COLO829 (cell line): ENCODE data around the gene DCTN4.
"Not testable (repeated sequence)": the region's sequence is repeated elsewhere in the genome, so short reads cannot be mapped to it uniquely, and the experiment has no call there.

ENCODE experiments used
- DNase-seq: peaks from one replicate; pipeline ENCODE4 v3.0.0; 2012; ENCODE audit warnings: low spot score

Gene DCTN4

DNA sequence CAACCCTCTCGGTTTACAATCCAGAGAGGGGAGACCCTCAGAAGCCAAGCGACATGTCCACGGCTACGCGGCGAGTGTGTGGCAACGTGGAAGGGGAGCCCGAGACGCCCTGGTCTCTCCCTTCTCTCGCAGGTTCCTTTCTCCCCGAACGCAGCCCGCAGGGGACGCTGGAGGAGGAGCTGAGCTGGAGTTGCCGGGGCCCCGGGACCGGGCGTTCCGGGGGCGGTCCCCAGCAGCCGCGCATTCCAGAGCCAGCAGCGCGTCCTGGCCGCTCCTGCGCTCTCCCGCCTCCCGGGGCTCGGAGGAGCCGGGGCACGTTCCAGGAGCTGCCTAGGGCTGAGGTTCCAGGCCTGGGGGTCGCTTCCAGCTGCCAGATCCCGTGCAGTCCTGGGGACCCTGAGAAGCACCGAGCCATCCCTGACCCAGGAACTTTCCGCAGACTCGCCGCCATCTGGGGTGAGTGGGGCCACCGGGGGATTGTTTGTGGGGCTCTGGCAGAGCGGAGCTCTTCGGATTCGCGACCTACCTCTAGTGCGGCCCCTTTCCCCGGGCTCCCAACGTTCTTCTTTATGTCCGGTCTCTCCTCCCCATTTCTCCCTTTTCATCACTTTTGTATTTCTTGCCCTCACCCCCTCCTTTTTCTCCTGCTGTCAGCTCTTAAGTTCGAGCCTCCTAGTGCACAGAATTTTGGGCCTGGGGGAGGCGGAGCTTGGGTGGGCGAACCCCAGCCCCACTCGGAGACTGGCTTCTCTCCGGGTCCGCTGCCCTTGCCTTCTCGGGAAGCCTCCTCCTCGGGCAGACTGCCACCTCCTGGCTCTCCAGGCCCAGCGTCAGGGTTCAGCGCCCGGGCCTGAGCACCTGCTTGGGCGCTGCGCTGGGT lies 19.9 kb upstream of the DCTN4 start, which contains the start of gene SMIM3:
Gene SMIM3, plus strand, starts transcription at position 241 of the 880 bp plus-strand sequence. CDS start 16,684 bp downstream, outside the sequence.
- peak; percentile 13 for DNase-seq

DNA sequence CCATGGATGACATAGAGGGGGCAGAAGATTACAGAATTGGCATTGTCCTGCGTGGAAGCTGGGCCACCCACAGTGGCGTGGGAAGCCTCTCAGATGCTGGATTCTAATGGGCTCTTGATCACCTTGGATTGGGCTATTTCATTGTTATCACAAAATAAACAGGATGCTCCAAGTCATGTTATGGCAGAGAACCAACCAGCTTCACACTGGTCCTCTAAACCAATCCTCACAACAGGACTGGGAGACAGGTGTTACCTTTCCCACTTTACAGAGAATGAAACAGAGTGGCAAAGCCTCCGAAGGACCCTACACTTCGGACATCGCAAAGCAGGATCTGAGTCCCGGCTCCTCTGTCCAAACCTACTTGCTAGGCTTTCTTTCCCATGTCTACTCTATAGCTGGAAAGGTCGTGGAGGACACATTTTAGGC lies 19.3 kb upstream of the DCTN4 start:
- no peak for DNase-seq

DNA sequence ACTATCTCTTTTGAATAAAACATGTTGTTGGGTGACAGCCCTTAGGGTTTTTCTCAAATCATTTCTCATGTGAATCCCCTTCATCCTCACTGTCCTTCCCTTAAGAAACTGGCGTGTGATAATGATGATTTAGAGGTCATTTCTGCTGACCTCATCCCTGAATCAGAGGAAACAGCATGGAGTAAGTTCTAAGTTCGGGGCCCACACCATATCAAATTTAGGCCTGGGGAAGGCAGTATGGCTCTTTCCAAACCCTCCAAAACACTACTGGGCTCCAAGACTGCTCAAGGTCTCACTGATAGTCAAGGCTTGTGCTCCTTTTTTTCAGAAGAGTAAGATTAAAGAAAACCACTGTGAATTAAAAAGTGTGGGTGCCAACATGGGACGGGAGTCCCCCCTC lies 18.9 kb upstream of the DCTN4 start:
- DNase-seq: no peak

DNA sequence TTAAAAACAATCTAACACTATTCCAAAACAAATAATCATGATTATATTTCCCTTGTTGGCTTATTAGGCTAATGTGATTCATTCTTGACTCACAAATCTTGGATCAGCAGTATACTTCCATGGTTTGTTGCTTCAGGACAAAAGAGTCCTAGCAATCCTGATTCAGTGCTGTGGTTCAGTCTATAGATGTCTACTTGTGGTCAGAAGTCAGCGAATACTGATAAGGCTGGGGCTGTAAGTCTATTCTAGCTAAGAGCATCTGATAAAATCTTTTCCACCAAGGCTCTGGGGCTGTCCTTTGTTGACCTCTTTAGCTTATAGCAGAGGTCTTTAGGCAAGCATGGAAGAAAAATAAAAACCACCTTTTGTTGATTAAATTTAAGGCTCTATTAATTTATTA lies 15.3 kb upstream of the DCTN4 start:
- peak; percentile 54 for DNase-seq

DNA sequence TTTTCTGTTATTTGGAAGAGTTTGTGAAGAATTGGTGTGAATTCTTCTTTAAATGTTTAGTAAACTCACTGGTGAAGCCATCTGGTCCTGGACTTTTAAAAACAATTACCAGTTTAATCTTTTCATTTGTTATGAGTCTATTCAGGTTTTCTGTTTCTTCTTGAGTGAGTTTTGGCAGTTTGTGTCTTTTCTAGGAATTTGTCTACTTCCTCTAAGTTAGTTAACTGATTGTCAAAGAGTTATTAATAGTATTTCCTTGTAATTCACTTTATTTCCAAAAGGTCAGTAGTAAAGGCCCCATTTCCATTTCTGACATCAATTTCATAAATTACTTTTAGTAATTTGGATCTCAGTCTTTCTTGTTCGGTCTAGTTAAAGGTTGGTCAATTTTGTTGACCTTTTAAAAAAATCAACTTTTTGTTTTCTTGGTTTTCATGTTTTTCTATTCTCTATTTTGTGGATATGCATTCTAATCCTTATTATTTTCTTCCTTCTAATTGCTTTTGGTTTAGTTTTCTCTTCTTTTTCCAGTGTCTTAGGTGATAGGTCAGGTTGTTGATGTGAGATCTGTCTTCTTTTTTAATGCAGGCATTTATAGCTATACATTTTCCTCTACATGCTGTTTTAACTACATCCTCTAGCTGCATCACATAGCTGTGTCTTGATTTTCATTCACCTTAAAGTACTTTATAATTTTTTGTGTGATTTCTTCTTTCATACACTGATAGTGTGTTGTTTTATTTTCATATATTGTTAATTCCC lies 12.4 kb upstream of the DCTN4 start:
- DNase-seq: no peak

DNA sequence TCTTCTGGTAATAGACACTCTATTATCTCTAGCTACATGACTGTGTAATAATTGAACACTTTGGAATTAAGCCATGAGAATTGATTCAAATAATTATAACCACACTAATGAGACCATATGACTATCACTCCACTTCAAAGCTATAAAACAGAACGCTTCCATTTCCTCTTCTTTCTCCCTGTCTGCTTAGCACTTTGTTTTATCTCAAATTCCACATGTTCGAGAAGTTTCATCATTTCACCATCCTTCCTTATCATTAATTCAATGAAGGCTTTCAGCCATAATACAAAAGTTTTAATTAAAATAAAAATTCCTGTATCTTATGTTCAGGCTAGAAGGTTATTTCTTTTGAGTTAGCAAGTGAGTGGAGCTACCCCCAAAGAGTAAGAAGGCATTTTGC lies 7.4 kb upstream of the DCTN4 start:
- DNase-seq: no peak

DNA sequence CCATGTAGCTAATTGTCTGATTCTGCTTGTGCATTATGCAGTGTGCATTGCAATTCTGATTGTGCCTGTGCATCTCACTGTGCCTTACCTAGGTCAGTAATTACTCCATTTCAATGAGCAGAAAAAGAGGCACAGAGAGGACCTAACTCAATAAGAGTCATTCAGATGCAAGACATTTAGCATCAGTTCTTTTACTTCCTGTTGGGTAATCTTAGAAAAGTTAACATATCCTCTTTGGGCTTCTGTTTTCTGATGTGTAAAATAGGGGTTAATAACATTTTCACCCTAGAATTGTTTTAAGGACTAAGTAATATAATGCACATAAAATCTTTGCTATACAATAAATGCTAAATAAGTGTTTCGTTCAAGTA lies 7.0 kb upstream of the DCTN4 start:
- no peak for DNase-seq

DNA sequence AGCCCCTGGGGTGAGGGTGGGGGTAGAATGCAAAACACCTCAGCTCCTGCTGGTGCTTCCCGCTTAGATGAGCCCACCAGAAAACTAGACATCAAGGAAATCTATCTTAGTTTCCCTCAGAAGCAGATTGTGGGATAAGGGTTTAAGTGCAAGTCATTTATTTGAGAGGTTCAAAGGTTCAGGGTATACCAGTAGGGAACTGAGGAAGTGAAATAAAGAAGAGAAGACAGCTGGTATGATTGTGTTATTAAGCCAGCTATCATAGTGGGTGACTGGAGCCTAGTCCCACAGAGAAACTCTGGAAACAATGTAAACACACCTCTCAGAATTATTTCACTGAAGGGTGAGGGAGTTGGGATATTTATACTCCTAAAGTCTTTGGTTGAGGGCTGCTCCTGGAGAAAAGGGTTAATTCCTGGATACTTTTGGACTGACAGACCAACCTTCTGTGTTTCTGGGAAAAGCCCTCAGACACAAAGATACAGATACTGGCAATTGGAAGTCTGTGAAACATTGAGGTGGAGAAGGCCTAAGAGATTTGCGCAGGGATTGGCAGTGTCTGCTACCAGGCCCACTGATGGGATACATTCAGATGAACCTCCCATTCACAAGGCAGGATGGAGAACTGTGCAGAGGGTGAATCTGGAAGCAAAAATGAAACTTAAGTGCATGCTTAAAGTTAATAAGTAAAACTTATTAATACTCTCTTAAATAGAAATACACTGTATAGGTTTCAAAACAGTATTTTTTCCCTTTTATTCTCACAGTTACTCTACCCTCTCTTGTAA lies 6.4 kb upstream of the DCTN4 start:
- no peak for DNase-seq

DNA sequence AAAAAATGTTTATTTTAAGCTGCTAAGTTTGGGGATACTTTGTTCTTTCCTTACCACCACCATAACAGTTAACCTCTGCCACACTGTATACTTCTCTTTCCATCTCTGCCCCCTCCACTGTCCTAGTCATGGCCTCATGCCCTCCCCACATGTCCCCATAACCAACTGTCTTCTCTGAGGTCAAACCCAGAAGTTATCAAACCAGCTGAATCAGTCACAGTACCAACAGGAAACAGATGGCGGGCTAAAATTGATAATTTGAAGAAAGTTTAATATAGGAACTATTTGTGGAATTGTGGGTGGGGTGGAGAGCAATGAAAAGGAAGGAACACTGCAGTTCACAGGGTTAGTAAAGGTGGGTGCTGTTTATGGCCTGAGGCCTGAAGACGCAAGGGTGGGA lies 5.7 kb upstream of the DCTN4 start:
- no peak for DNase-seq

DNA sequence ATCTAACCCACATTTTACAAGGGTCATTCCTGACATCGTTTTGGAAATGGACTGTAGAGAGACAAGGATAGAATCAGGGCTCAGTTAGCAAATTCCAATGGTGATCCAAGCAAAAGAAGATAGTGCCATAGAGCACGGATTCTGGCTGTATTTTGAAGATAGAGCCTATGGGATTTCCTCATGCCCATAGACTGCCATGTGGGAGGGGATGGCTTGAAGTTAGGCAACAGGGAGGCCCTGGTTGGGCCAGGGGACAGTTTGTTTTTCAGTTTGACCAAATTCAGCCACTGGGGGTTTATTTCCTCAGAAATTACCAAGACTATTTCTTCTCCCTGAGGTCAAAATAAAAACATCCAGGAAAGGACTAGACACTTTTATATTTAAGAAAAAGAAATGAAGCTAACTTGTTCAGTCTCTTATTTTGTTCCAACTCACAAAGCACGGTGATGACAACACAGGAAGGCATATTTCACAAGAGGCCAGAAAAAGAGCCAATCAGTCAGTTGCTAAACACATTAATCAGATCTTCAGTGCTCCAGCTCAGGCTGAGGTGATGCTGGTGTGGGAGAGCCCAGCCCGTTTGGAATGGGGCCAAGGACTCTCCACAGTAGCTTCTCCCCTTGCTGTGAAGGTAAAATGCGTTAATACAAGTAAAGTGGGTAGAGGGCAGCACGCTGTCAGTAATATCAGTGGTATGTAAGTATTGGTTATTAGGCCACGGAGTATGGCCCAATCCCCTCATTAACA lies 4.4 kb upstream of the DCTN4 start:
- no peak for DNase-seq

DNA sequence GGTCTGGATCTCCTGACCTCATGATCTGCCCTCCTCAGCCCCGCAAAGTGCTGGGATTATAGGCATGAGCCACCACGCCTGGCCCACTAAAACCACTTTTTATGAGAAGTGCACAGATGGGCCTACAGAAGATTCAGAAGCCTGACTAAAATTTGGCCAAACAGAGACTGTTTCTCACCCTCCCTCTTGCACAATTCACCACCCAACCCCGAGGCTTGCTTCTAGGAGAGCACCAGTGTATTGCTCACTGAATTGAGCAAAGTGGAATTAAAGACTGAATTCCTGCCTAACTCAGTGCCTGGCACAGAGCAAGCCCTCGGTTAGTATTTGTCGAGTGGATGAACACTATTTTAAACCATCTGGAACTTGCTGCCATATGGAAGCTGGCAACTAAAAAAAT lies 3.4 kb upstream of the DCTN4 start:
- DNase-seq: no peak

DNA sequence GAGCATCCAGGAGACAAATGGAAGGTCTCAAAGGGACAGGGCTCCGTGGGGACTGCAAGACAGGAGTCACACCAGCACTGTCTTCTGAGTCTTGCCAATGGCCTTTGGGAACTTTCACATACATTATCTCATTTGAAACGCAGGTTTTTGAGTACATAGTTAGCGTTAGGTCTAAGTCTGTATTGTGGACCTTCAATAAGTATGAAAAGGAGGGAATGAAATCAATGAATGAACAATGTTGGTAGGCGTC lies 442 bp upstream of the DCTN4 start:
- DNase-seq: no peak

DNA sequence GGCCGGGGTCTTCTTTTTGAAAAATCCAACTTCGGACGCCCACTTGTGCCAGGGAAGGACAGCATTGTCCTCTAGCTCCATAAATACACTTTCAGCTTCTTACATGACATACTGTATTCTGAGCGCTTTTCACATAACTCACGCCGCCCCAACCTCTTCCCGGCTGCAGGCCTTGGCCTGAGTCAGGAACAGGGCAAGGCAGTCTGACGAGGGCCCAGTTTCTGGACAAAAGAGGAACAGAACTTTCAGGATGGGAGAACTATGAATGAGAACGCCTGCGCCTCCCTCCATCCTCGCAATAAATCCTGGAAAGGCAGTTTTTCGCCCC lies 650 bp downstream of the DCTN4 start:
- DNase-seq: no peak

DNA sequence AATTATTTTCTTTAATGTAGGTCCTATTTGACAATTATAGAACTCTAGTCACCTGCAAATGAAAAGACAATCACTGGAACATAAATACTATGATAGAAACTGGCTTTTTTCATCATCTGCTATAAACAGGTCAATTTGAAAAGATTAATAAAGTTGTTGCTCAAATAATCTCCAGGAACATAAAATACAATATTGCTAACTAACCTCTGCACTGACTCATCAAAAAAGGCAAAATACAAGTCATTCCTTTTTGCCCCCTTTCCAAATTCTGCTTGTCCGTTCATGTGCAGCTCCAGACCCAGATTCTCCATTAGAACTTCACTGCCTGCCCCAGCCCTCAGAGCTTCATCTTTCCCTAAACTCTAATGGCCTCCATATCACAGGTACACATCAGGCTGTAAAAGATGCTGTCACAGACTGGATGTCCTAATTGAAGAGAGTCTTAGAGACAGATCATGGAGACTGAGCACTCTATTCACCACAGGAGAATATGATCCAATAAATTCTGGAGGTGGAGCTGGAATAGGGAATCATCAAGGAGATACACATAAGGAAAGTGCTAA lies 1.6 kb downstream of the DCTN4 start:
- no peak for DNase-seq

DNA sequence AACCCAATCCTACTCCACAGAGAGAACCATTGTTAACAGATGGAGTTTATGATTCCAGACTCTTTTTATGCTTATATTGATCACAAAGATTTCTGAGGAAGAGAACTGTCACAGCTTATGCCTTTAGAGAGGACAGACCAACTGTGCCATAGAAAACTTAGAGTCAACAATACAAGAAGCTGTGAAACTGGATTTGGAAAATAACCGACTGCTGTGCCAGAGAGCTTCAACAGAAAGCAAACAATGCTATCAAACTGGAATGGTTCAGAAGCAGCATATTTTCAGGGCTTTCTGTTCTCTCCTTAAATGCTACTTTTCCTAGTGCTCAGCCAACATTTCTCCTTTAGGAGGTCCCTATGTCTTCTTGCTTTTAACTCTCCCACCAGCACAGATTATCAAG lies 5.0 kb downstream of the DCTN4 start:
- DNase-seq: no peak

DNA sequence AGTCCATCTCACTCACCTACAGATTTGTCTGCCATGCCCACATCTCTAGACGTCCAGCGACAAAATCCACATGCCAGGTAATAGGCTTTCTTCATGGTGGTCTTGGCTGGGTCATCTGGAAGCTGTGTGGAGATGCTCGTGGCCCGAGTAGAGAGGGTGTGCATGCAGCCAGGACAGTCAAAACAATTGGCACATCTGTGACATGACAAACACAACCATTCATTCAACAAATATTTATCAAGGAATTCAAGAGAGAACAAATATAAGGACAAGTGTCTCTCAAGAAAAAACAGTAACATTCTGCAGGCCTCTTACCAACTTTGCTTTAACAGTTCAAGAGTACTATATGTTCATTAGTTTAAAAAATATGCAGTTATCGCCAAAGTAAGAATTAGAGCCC lies 5.4 kb downstream of the DCTN4 start:
- no peak for DNase-seq

DNA sequence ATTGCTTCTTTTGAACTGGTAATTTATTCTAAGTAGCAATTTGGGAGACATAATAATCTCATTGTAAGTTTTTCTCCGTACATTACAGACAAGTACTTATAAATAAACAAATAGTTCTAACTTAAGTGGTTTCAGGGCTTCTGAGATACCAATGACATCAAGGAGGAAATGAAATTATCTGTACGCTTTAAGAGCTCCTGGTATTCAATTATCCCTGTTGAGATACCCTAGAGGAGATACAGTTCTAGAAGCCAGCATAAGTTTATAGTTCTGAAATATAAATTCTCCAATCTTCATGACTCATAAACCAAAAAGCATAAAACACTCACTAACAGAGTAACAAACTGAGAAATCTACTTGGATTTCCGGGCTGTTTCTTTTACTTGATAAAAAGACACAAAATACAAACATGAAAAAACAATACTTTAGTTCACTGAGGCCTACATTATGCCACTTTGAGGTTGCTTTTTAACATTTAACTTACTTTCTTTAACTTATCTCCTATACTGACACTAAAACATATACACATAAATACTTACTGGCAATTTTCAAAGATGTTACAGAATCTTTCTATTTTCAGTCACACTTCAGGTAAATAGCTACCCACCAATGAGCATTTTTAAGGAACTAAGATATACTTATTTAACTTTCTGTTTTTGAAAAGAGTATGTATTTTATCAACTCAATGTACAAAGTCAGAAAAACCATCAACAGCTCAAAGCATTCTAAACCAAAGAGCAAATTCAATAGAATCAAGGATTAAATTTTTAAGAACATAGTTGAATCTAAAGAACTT lies 7.5 kb downstream of the DCTN4 start:
- peak; percentile 8 for DNase-seq

DNA sequence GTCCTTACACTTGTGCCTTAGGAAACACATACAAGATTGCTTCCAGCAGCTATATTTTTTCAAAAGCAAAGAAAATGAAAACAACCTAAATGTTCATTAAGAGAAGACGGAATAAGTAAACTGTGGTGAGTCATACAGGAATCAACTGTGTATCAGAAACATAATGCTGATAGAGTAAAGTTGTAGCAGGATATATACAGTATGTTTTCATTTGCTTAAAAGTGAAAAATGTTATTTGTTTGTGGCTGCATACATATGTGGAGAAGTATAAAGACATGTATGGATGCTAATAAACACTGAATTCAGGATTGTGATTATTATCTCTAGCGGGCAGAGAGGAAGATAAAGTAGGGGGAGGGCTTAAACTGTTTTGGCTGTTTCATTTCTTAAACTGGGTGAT lies 8.3 kb downstream of the DCTN4 start:
- no peak for DNase-seq

DNA sequence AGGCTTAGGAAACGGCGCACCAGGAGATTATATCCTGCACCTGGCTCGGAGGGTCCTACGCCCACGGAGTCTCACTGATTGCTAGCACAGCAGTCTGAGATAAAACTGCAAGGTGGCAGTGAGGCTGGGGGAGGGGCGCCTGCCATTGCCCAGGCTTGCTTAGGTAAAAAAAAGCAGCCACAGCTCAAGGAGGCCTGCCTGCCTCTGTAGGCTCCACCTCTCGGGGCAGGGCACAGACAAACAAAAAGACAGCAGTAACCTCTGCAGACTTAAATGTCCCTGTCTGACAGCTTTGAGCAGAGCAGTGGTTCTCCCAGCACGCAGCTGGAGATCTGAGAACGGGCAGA lies 15.7 kb downstream of the DCTN4 start:
- not testable (repeated sequence) for DNase-seq

DNA sequence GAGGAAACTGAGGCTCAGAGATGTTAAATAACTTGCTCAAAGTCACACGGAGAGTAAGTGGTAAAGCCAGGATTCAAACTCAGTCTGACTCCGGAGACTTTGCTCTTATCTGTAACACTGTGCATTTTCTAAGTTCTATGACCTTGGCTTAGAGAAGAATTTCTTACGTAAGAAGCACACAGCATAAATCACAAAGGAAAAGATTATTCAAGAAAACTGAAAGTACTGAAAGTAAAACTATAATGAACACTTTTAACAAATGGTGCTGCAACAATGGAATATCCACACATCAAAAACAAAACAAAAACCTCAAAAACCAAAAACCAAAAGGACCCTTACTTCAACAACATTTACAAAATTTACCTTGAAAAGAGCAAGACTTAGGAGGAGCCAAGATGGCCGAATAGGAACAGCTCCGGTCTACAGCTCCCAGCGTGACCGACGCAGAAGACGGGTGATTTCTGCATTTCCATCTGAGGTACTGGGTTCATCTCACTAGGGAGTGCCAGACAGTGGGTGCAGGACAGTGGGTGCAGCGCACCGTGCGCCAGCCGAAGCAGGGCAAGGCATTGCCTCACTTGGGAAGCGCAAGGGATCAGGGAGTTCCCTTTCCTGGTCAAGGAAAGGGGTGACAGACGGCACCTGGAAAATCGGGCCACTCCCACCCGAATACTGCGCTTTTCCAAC lies 16.2 kb downstream of the DCTN4 start:
- DNase-seq: not testable (repeated sequence)

DNA sequence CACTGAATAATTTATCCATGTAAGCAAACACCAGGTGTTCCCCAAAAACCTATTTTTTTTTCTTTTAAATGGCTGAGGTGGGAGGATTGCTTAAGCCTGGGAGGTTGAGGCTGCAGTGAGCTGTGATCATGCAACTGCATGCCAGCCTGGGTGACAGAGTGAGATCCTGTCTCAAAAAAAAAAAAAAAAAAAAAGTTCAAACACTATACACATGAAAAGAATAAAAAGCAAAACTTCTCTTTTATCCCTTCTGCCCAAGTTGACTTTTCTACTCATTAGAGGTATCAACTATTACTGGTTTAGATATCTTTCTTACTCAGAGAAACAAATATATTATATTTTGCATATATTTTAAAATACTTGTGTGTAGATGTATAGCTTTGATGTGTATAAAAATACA lies 17.8 kb downstream of the DCTN4 start:
- no peak for DNase-seq
